AG10803 (cell line): Measurements from ENCODE around the gene AGBL1.

Source experiments
- DNase-seq: peaks from one replicate; pipeline ENCODE4 v3.0.0; 2010; ENCODE audit warnings: low read depth
- H3K4me3 ChIP-seq: 2 replicates; pipeline ENCODE4 v1.5.1; 2011; ENCODE audit warnings: mild to moderate bottlenecking, low read length, control low read depth
- TF ChIP-seq, protein P1 (sequence below): conservative IDR thresholded peaks from 2 replicates; pipeline ENCODE4 v1.5.1; 2011; ENCODE audit warnings: mild to moderate bottlenecking, low read length, control low read depth, inconsistent platforms

Gene AGBL1

GRCh38 chr15:86935841-86936240 is 856.2 kb downstream of the AGBL1 start:
- TF ChIP-seq, protein P1, sequence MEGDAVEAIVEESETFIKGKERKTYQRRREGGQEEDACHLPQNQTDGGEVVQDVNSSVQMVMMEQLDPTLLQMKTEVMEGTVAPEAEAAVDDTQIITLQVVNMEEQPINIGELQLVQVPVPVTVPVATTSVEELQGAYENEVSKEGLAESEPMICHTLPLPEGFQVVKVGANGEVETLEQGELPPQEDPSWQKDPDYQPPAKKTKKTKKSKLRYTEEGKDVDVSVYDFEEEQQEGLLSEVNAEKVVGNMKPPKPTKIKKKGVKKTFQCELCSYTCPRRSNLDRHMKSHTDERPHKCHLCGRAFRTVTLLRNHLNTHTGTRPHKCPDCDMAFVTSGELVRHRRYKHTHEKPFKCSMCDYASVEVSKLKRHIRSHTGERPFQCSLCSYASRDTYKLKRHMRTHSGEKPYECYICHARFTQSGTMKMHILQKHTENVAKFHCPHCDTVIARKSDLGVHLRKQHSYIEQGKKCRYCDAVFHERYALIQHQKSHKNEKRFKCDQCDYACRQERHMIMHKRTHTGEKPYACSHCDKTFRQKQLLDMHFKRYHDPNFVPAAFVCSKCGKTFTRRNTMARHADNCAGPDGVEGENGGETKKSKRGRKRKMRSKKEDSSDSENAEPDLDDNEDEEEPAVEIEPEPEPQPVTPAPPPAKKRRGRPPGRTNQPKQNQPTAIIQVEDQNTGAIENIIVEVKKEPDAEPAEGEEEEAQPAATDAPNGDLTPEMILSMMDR = no peak
- H3K4me3 ChIP-seq = no peak overlapping the region
- no peak for DNase-seq

DNA sequence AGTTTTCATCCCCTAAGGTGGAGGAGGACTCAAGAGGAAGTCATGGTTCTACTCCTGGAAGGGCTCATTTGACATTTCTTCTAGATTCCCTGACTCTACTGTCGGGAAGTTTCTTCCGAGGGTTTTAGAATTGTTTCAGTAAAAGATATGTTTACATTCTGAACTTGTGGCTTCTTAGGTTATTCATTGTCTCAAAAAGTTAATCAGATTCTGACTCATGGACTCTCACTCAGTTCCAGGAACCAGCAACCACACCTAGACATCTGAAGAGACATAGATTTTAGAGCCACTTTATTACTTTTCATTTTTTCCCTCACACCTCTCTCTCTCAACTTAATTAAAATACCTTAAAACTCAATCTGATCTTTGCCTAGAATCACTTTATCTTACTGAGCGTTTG is 862.6 kb downstream of the AGBL1 start:
- no peak overlapping the region for H3K4me3 ChIP-seq
- DNase-seq = no peak
- TF ChIP-seq, protein P1 = no peak

- H3K4me3 ChIP-seq = no peak overlapping the region
- DNase-seq = no peak
- TF ChIP-seq, protein P1 = no peak
Measured at GRCh38 chr15:86948719-86949118, 869.0 kb downstream of the AGBL1 start.

- no peak for DNase-seq
- TF ChIP-seq, protein P1 = no peak
- H3K4me3 ChIP-seq = no peak overlapping the region
Measured at GRCh38 chr15:86959254-86959653, 879.6 kb downstream of the AGBL1 start.

- H3K4me3 ChIP-seq = no peak overlapping the region
- DNase-seq = no peak
- TF ChIP-seq, protein P1 = no peak
Measured at GRCh38 chr15:86961669-86962068, 882.0 kb downstream of the AGBL1 start.

DNA sequence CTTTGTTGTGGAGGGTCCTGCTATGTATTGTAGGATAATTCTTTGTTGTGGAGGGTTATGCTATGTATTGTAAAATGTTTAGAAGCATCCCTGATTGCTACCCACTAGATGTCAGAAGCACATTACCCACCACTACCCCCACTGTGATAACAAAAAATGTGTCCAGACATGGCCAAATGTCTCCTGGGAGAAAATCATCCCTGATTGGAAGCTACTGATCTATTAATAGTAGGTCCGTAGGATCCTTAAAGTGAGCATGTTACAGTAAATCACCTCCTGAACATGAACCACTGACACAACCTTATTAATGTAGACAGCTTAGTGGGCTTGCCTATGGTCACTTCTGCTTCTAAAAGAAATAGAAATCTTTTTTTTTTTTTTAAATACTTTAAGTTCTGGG is 884.6 kb downstream of the AGBL1 start:
- DNase-seq = no peak
- TF ChIP-seq, protein P1 = no peak
- H3K4me3 ChIP-seq = no peak overlapping the region

GRCh38 chr15:86968244-86968643 is 888.6 kb downstream of the AGBL1 start:
- TF ChIP-seq, protein P1 = no peak
- no peak overlapping the region for H3K4me3 ChIP-seq

More at GRCh38 chr15:86968244-86968643, 888.6 kb downstream of the AGBL1 start:
- no peak for DNase-seq
